ENCODE measurements around the gene UACA. TPM values are rescaled to one million over a fixed set of nuclear protein-coding genes. Genes with fewer than 3 reads are reported as not detected.

UACA gene
- total RNA-seq, 3 donors from 2014 or later (not counting 1 experiment from before 2014, with no cell fraction given): 1.1 to 3.1 (median 2.1) TPM

DNA sequence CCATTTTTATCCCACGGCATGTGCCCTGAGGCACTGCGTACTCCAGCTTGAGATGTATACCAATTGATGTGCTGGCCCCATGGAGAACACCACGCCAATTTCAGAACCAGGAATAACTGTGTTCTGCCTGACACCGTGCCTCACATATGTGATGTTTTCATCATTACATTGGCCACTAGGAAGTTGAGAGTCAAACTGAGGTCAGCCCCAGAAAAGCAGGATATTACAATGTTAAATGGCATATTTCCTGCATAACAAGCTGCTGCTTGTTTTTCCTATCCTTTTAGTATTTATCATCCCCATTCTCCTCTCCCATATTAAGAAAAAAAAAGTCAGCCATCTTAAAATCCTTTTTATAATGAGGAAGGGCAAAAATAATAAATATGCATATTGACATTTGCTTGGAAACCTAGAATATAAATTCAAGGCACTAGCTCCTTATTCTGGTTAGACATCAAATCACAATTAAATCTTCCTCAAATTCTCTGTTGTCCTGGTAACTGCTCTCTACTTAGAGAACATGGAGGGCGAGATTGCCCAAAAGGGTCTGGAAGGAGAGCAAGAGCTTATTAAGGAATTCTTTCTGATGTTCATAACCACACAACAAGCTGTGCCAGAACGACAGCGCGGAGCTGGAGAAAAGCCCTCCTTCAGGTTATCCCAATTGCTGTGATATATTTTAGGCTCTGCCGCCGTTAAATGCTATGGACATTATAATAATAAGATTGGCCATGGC lies 112.6 kb downstream of the UACA start:
- Mint-ChIP-seq H3K4me3 (no peak overlapping the region), H3K27me3 (ENCODE audit: low read depth in 2 of 2) (peaks cover 9% of the 10 kb centered on the region in 2 donors), H3K9me3 (no peaks in the 10 kb centered on the region), H3K36me3 (no peaks in the 10 kb centered on the region), H3K4me1 (no peaks in the 10 kb centered on the region), H3K27ac (no peak overlapping the region)
- H3K4me3 ChIP-seq (ENCODE audit: low read length): no peak overlapping the region
- intact Hi-C loops (cut with micrococcal nuclease): no loop called here
- no peak overlapping the region for H3K27ac ChIP-seq (ENCODE audit: low read length)
- WGBS (ENCODE audit: insufficient coverage): 95% methylated on average over 9 of the region's 10 CpGs
- DNase-seq: no peak
- no peak for ATAC-seq
- H3K9me3 ChIP-seq (ENCODE audit: control insufficient read depth, insufficient read depth, low read length): no peaks in the 10 kb centered on the region
- peaks cover 2% of the 10 kb centered on the region for H3K27me3 ChIP-seq (ENCODE audit: control insufficient read depth, insufficient read depth, low read length)
- TF ChIP-seq, protein P1, sequence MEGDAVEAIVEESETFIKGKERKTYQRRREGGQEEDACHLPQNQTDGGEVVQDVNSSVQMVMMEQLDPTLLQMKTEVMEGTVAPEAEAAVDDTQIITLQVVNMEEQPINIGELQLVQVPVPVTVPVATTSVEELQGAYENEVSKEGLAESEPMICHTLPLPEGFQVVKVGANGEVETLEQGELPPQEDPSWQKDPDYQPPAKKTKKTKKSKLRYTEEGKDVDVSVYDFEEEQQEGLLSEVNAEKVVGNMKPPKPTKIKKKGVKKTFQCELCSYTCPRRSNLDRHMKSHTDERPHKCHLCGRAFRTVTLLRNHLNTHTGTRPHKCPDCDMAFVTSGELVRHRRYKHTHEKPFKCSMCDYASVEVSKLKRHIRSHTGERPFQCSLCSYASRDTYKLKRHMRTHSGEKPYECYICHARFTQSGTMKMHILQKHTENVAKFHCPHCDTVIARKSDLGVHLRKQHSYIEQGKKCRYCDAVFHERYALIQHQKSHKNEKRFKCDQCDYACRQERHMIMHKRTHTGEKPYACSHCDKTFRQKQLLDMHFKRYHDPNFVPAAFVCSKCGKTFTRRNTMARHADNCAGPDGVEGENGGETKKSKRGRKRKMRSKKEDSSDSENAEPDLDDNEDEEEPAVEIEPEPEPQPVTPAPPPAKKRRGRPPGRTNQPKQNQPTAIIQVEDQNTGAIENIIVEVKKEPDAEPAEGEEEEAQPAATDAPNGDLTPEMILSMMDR (IDR thresholded peaks at IDR 0.05): no peak
- H3K36me3 ChIP-seq (ENCODE audit: control insufficient read depth, insufficient read depth, low read length): no peaks in the 10 kb centered on the region
- H3K4me1 ChIP-seq (ENCODE audit: control insufficient read depth, insufficient read depth, low read length): no peaks in the 10 kb centered on the region

DNA sequence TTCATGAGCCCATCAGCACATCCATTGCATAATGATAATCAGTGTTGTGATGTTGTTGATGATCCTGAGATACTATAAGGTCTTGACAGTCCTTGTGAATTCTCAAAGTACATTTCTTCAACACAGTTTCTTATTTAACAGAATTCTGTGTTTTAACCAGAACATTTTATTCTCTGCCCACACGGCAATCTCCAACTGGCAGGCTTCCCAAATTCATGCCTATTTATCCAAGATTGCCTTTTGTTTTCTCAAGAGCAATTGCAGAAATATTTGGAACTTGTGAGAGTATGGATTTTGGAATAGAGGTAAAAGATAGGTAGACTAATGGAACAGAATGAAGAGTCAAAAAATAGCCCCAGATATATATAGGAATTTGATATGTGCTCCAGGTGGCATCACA lies 116.0 kb downstream of the UACA start:
- DNase-seq (no peak), ATAC-seq (no peak)
- no peaks in the 10 kb centered on the region for H3K36me3 ChIP-seq (ENCODE audit: control insufficient read depth, insufficient read depth, low read length)
- Mint-ChIP-seq H3K27me3 (ENCODE audit: low read depth in 2 of 2) (peaks cover 12 to 29% of the 10 kb centered on the region in 2 donors), H3K9me3 (no peaks in the 10 kb centered on the region), H3K4me1 (no peaks in the 10 kb centered on the region), H3K4me3 (no peak overlapping the region), H3K27ac (no peak overlapping the region), H3K36me3 (no peaks in the 10 kb centered on the region)
- TF ChIP-seq, protein P1 (IDR thresholded peaks at IDR 0.05): no peak
- no peak overlapping the region for H3K4me3 ChIP-seq (ENCODE audit: low read length)
- no peak overlapping the region for H3K27ac ChIP-seq (ENCODE audit: low read length)
- no peaks in the 10 kb centered on the region for H3K9me3 ChIP-seq (ENCODE audit: control insufficient read depth, insufficient read depth, low read length)
- intact Hi-C loops (cut with micrococcal nuclease): no loop called here
- no peaks in the 10 kb centered on the region for H3K4me1 ChIP-seq (ENCODE audit: control insufficient read depth, insufficient read depth, low read length)
- 80% methylated on average over 1 of the region's 1 CpG for WGBS (ENCODE audit: insufficient coverage)
- peaks cover 2% of the 10 kb centered on the region for H3K27me3 ChIP-seq (ENCODE audit: control insufficient read depth, insufficient read depth, low read length)

DNA sequence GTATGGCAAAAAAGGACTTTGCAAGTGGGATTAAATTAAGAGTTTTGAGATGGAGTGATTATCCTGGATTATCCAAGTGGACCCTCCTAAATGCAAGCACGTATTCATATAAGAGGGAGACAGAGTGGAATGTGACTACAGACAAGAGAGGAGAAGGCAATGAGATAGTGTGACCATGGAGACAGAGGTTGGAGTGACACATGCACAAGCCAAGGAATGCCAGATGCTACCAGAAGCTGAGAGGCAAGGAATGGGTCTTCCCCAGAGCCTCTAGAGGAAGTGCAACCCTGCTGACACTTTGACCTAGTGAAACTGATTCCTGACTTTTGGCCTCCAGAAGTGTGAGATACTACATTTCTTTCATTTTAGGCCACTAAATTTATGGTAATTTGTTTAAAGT lies 117.2 kb downstream of the UACA start:
- ATAC-seq: no peak
- peaks cover 2% of the 10 kb centered on the region for H3K27me3 ChIP-seq (ENCODE audit: control insufficient read depth, insufficient read depth, low read length)
- Mint-ChIP-seq H3K27ac (no peak overlapping the region), H3K4me1 (no peaks in the 10 kb centered on the region), H3K4me3 (no peak overlapping the region), H3K9me3 (no peaks in the 10 kb centered on the region), H3K36me3 (no peaks in the 10 kb centered on the region), H3K27me3 (ENCODE audit: low read depth in 2 of 2) (peaks cover 12 to 29% of the 10 kb centered on the region in 2 donors)
- no peaks in the 10 kb centered on the region for H3K9me3 ChIP-seq (ENCODE audit: control insufficient read depth, insufficient read depth, low read length)
- WGBS (ENCODE audit: insufficient coverage): 97% methylated on average over 1 of the region's 1 CpG
- DNase-seq: no peak
- no peaks in the 10 kb centered on the region for H3K4me1 ChIP-seq (ENCODE audit: control insufficient read depth, insufficient read depth, low read length)
- TF ChIP-seq, protein P1 (IDR thresholded peaks at IDR 0.05): no peak
- H3K27ac ChIP-seq (ENCODE audit: low read length): no peak overlapping the region
- H3K36me3 ChIP-seq (ENCODE audit: control insufficient read depth, insufficient read depth, low read length): no peaks in the 10 kb centered on the region
- no peak overlapping the region for H3K4me3 ChIP-seq (ENCODE audit: low read length)
- intact Hi-C loops (cut with micrococcal nuclease): no loop called here

DNA sequence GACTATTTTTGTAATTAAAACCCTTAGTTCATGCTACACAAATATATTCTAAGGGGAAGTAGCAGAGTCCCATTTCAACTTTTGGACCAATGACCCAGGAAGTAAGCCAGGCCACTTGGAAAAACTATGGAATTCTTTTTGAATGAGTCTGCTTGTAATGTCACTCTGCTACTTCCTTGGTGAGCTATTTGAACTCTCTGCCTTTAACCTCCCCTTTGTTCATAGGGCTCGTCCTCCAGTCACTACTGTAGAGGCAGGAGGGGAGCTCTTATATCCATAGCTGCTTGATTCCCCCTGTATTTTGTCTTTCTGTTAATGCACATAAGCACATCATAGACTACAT lies 119.6 kb downstream of the UACA start:
- Histone ChIP-seq H3K27ac (ENCODE audit: low read length) (no peak overlapping the region), H3K4me3 (ENCODE audit: low read length) (no peak overlapping the region), H3K36me3 (ENCODE audit: control insufficient read depth, insufficient read depth, low read length) (no peaks in the 10 kb centered on the region), H3K4me1 (ENCODE audit: control insufficient read depth, insufficient read depth, low read length) (no peaks in the 10 kb centered on the region), H3K9me3 (ENCODE audit: control insufficient read depth, insufficient read depth, low read length) (no peaks in the 10 kb centered on the region), H3K27me3 (ENCODE audit: control insufficient read depth, insufficient read depth, low read length) (peaks cover 2% of the 10 kb centered on the region)
- WGBS (ENCODE audit: insufficient coverage): 75% methylated on average over 1 of the region's 1 CpG
- Mint-ChIP-seq H3K27me3 (ENCODE audit: low read depth in 2 of 2) (peaks cover 12 to 29% of the 10 kb centered on the region in 2 donors), H3K4me3 (no peak overlapping the region), H3K9me3 (no peaks in the 10 kb centered on the region), H3K36me3 (no peaks in the 10 kb centered on the region), H3K4me1 (no peaks in the 10 kb centered on the region), H3K27ac (no peak overlapping the region)
- ATAC-seq (no peak), DNase-seq (no peak)
- TF ChIP-seq, protein P1 (IDR thresholded peaks at IDR 0.05): no peak
- intact Hi-C loops (cut with micrococcal nuclease): no loop called here
